GM13977 (cell line): Measurements from ENCODE around the gene LRP1B.

Source experiments
- DNase-seq: peaks from one replicate; pipeline ENCODE4 v3.0.0; 2012; ENCODE audit warnings: low spot score
- CTCF ChIP-seq: IDR thresholded peaks from 2 replicates; pipeline ENCODE4 v1.5.1; 2012; ENCODE audit warnings: mild to moderate bottlenecking, control low read depth; ENCODE audit not compliant: insufficient read depth; ENCODE audit errors: extremely low read depth, missing control alignments
- in situ Hi-C: fragments of 300-500 bp; cut with MboI; formaldehyde crosslinking; loops from one replicate; pipeline ENCODE4 v1.12.0; 2022; ENCODE audit warnings: low sequenced_read_pairs, low pct_unique_long_range_greater_than_20kb, mixed read lengths, inconsistent platforms; ENCODE audit not compliant: unreplicated experiment

The LRP1B gene

GRCh38 chr2:141142025-141142424 lies 988.8 kb downstream of the LRP1B start:
- DNase-seq = no peak
- TF ChIP-seq CTCF = no peak
- in situ Hi-C loops = no loop called here

GRCh38 chr2:141137122-141137693 lies 993.6 kb downstream of the LRP1B start:
- no peak for TF ChIP-seq CTCF
- no peak for DNase-seq
- in situ Hi-C loops = no loop called here

GRCh38 chr2:141133883-141134282 lies 996.9 kb downstream of the LRP1B start:
- no peak for TF ChIP-seq CTCF
- in situ Hi-C loops = no loop called here
- DNase-seq = no peak

- in situ Hi-C loops = no loop called here
- no peak for DNase-seq
- TF ChIP-seq CTCF = no peak
These were observed 1005.4 kb downstream of the LRP1B start for GRCh38 chr2:141125432-141125831.

- in situ Hi-C loops = no loop called here
- no peak for TF ChIP-seq CTCF
These were observed 1012.0 kb downstream of the LRP1B start for GRCh38 chr2:141118836-141119235.

GRCh38 chr2:141113301-141113700 lies 1017.5 kb downstream of the LRP1B start:
- no peak for DNase-seq
- no peak for TF ChIP-seq CTCF
- in situ Hi-C loops = no loop called here

More at GRCh38 chr2:141118836-141119235, 1012.0 kb downstream of the LRP1B start:
- no peak for DNase-seq
